GM12872 (cell line): ENCODE results near the gene LRFN2.

Experiments used
- TF ChIP-seq, protein P1 (sequence below): IDR thresholded peaks from 3 replicates; pipeline ENCODE4 v1.5.1; 2011; ENCODE audit warnings: low read depth, mild to moderate bottlenecking, low read length, moderate library complexity; ENCODE audit not compliant: insufficient read depth

The LRFN2 gene

DNA sequence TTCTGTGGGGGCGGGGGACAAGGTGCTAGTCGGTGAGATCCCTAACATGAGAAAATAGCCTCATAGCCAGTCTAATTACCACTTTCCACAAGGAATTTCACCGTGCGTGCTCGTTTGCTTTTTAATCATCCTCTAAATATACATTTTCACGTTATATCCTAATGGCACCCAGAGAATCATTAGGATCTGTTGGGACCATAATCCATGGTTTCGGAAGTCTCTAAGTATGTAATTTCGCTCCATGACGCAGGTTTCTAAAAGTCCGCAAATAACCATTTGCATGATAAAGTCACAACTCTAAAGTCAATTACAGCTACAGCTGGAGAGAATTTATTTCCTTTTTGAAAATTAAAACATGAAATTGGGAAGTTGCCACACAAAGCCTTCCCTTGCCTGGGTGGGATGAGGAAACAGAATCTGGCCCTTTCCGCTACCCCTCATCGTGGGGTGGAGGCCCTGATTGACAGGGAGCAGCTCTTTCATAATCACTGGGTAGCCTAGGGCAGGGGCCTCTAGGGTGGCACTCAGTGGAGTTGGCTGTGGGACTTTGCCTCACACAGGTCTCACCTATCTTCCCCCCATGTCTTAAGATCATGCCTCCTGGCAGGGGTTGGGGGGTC lies 81.9 kb downstream of the LRFN2 start:
- TF ChIP-seq, protein P1, sequence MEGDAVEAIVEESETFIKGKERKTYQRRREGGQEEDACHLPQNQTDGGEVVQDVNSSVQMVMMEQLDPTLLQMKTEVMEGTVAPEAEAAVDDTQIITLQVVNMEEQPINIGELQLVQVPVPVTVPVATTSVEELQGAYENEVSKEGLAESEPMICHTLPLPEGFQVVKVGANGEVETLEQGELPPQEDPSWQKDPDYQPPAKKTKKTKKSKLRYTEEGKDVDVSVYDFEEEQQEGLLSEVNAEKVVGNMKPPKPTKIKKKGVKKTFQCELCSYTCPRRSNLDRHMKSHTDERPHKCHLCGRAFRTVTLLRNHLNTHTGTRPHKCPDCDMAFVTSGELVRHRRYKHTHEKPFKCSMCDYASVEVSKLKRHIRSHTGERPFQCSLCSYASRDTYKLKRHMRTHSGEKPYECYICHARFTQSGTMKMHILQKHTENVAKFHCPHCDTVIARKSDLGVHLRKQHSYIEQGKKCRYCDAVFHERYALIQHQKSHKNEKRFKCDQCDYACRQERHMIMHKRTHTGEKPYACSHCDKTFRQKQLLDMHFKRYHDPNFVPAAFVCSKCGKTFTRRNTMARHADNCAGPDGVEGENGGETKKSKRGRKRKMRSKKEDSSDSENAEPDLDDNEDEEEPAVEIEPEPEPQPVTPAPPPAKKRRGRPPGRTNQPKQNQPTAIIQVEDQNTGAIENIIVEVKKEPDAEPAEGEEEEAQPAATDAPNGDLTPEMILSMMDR = no peak

DNA sequence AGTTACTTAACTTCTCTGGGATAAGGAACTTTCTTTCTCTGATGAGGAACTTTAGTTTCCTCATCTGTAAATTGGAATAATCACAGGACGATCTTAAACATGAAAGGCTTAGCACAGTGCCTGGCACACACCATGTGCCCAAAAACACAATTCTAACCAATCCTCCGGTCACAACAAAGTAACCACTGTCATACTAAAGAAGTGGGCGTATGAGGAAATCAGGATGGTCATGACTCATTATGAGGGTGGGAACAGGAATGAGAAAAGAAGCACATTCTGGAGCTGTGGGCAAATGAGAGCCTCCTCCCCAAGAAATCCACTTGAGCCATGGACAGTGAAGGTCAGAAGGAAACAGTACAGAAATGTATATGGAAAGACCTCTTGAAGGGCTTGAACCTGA lies 82.9 kb downstream of the LRFN2 start:
- TF ChIP-seq, protein P1 = no peak

DNA sequence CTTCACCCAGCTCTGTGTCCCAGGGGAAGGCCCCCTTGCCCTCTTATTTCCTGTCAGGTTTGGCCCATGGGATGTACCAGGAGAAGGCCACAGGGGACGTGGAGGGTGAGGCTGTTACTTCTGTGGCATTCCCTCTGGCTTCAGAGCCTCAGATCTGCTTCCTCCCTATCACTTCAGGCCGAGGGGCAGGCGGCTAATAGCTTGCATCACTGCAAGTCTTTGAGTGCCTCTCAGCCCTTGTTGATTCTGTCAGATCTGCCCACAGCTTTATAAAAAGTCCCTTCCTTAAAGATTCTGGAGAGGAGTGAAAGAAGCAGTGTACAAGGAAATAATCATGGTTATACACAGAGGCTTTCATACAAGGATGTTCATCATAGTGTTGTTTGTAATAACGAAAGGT lies 86.9 kb downstream of the LRFN2 start:
- TF ChIP-seq, protein P1 = no peak

DNA sequence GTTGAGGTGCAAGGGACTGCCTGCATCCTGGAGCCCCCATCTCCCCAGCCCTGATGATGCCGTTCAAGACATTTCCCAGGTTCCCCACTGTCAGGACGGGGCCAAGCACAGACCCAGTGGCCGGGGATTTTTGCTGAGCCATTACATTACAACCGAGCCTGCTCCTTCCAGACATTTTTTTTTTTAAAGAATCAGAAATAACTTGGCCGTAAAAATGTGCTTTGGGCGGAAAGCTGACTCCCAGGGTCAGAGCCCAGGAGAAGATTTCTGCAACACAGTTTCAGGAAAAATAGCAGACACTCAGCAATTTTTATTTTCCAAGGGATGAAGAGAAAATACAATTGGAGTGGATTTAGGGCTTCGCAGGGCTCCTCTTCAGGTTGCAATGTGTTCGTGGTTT lies 87.9 kb downstream of the LRFN2 start:
- TF ChIP-seq, protein P1 = no peak

DNA sequence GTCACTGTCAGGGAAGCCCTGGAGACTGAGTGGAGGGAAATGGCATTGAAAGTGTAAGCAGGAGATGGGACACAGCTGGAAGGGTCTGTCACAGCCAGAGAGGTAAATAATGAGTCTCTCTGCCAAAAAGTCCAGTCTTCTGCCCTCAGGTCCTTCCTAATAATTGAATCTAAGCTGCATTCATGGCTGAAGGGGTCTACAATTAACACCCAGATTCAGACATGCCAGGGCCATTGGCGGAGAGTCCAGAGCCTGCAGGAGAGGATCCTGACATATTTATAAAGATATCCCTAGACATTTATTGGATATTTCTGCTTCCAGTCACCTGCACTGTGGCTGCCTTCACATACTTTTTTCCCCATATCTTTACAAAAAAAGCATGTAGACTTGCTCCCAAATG lies 89.0 kb downstream of the LRFN2 start:
- TF ChIP-seq, protein P1 = no peak

DNA sequence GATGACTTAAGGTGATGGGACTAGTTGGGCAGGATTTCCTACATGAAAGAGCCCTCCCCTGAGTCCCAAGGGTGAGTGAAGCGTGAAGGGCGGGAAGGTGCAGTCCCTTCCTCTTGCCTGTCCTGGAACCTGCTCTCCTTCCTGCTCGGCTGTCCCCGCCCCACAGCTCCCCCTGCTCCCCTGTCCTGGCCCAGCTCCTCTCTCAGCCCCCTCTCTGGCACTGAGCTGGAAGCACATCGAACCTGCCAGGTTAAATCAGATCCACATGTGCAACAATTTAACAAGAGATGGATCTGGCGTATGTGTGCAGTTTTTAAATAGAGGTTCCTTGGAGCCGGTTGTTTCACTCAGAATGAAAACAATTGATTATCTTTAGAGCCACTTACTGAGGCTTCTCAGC lies 95.0 kb downstream of the LRFN2 start:
- TF ChIP-seq, protein P1 = no peak

DNA sequence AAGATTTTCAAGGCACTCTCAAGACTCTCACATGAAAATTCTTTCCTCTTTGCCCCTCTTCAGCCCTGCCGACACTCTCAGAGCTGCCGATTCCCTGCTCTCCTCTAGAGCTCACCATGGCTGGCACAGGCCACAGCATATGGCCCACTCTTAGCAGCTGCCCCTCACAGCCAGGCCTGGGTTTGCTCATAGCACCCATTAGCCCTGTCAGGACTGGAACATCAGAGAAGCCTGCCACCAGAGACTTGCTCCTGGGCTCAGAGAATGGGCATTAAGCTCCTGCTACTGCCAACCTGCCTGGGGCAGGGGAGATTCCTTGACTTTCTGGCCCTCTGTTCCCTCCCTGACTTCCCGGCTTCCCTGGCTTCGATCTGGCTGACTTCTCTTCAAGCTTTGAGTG lies 96.7 kb downstream of the LRFN2 start:
- TF ChIP-seq, protein P1 = no peak
